Gastroesophageal sphincter (tissue), 3 donors: Measurements from ENCODE around the gene SMTNL2.

ENCODE experiments used
- CTCF ChIP-seq, 4 experiments: fragments of 200-600 bp in 2 of 4; fragments of 450-650 bp in 2 of 4; sonication (generic) in 1 of 4; IDR thresholded peaks; one replicate each; pipeline ENCODE4 v1.5.1; 2017 to 2019; ENCODE audit warnings: antibody characterized with exemption in 4 of 4, mild to moderate bottlenecking in 2 of 4, moderate library complexity in 2 of 4
- POLR2AphosphoS5 ChIP-seq: sonication (generic); formaldehyde crosslinking; IDR thresholded peaks from one replicate; pipeline ENCODE4 v1.6.1; 2017; ENCODE audit warnings: antibody characterized with exemption

- no peak for TF ChIP-seq CTCF (IDR thresholded peaks at IDR 0.05)
- TF ChIP-seq POLR2AphosphoS5 = no peak
Observed at GRCh38 chr17:4582691-4583090, 1.6 kb upstream of the SMTNL2 start.
